Activated CD4-positive, alpha-beta T cell treated with anti-CD3 and anti-CD28 coated beads, Interleukin-10, Interleukin-2, amounts not matched to agents 100 ng/mL and 50 ng/mL, durations not matched to agents 16 hours and 8 hours (primary cell): ENCODE data around the gene SMC3.
A peak's percentile ranks its signal among the peaks of the same experiment; 100 is the strongest.
"Not testable (repeated sequence)": the region's sequence is repeated elsewhere in the genome, so short reads cannot be mapped to it uniquely, and the experiment has no call there.

Source experiments
- DNase-seq: peaks from one replicate; pipeline ENCODE4 v3.0.0-alpha.2; 2020

The SMC3 gene

DNA sequence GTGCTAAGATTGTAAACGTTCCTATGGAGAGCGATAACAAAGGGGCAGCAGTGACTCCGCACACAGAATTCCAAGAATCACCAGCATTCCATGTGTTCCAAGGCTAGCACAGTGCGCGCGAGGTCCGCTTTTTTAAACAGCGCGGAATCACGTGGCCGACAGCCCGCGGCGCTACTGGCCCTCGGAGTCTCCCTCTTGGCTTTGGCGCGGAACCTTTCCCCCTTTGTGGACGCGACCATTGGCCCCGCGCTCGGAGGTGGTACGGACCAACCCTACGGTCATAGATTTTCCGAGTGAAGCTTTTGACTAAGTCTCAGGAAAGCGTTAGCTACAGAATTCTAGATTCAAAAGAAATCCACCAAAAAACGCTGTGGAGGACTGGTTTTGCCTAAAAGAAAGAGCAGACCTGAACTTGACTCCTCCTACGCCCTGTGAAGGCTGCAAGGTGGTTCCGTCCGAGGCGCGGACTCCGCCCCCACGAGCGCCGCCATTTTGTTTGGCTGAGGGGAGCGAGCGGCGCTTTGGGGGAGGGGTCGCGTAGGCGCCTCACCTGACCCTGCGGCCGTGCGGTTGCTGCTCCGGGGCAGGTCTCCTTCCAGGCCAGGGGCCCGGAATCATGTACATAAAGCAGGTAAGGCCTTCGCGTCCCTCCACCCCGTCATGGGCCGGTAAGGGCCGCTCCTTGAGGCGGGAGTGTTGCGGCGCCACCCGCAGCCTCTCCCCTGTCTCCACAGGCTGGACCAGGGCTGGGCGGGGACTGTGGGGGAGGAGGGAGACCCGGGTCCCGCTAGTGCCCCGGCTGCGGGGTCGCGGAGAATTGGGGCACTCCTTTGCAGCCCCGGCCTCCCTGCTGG is at the start of gene SMC3:
TSS of gene SMC3 (plus strand) at position 495 of the 854 bp plus-strand sequence. CDS start at position 617, 122 bp downstream.
- DNase-seq, result peak; percentile 93

DNA sequence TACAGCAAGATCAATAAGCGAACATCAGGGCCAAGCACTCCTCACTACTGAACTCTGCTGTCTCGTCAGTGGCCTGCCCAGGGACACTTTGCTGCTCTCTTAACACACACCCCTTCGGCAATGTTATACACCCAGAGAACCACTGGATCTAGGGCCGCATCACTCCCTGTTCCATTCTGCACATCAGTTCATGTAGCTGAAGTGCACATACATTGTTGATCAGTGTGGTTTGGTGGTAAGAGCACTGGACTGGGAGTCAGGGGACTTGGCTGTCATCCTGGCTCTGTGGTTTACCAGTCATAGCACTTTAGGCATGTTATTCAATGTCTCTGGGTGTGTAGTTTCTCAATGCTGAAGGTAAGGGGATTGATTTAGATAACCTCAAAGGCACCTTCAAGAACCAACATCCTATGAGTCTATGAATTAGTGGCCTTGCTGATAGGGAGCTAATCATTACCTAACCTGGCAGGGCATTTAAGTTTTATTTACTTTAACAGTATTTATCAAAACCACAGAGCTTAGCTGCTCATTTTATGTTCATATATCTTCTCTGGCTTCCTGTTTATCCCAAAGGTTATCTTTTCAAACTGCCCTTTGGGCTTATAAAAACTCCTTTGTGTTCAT is 45.0 kb upstream of the SMC3 start:
- peak; percentile 68 for DNase-seq

- DNase-seq, result no peak
Measured at GRCh38 chr10:110523736-110524135, 43.8 kb upstream of the SMC3 start.

- no peak for DNase-seq
Measured at GRCh38 chr10:110524179-110524858, 43.2 kb upstream of the SMC3 start.

GRCh38 chr10:110524859-110525232 is 42.6 kb upstream of the SMC3 start:
- no peak for DNase-seq

GRCh38 chr10:110525349-110526260 is 41.9 kb upstream of the SMC3 start:
- DNase-seq, result no peak

GRCh38 chr10:110527731-110528171 is 39.7 kb upstream of the SMC3 start:
- DNase-seq, result no peak

GRCh38 chr10:110528224-110528996 is 39.1 kb upstream of the SMC3 start:
- DNase-seq, result no peak

GRCh38 chr10:110528997-110529524 is 38.4 kb upstream of the SMC3 start:
- peak; percentile 77 for DNase-seq

DNA sequence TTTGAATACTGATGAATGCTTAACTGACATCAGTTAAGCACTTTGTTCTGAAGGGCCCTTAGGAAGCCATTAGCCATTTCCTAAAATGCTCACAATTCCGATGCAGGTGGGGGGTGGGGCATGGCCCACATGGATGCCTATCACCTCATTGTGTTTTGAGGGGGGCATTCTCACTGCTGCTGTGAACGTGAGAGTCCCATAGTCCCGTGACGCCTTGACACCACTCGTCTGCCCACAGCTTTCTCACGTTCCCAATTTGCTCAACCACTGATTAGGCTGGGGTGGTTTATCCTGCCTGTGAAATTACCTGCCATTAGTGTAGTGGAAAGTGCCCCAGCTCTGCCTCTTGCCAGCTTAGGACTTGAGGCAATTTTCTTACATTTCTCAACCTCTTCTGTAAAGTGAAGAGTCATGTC is 37.9 kb upstream of the SMC3 start:
- peak; percentile 31 for DNase-seq

DNA sequence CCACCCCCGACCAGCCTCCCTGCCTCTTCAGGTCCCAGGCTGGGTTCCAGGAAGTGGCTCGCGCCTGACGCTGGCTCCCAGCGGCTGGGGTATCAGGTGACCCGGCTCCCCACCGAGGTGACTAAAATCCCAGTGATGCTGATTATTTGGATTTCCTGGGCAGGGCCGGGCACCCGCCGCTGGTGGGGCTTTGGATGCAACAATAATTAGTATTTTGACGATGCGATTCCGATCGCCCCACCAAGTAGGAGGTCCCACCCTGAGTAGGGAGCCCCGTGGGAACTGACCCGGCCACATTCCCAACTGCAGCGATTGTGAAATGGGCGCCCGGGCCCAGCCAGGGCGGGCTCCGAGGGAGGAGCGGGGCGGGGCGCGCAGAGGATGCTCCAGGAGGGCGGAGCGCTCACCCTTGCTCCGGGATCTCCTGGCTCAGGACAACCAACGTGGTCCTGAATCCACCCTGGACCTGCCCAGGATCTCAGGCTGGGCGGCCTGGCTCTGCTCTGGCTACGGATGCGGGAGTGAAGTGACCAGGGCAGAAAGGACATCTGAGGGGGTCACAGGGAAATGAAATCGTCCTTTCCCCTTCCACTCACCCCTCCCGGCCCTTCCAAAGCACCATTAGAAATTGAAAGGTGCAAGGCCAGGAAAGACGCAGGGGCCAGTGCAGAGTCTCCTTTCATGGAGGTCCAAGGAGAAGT is 37.2 kb upstream of the SMC3 start:
- peak; percentile 49 for DNase-seq

DNA sequence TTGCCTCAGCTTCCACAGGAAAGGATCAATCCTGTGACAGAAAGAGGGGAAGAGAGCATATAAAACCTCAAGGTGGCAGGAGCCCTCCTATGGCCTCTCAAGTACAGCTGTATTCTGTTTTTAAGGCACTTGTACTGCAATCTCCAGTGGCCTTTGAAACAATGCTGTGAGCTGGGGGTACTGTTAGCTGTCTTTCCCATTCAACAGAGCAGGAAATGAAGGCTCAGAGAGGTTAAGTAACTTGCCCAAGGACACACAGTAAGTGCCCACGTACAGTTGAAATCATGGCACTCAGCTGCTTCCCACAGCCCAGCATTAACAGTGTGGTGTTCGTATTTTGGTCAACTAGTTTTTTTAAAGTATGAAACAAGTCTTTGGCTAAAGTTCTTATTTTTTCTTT is 35.8 kb upstream of the SMC3 start:
- no peak for DNase-seq

- DNase-seq, result not testable (repeated sequence)
Measured at GRCh38 chr10:110532628-110533027, 34.9 kb upstream of the SMC3 start.

DNA sequence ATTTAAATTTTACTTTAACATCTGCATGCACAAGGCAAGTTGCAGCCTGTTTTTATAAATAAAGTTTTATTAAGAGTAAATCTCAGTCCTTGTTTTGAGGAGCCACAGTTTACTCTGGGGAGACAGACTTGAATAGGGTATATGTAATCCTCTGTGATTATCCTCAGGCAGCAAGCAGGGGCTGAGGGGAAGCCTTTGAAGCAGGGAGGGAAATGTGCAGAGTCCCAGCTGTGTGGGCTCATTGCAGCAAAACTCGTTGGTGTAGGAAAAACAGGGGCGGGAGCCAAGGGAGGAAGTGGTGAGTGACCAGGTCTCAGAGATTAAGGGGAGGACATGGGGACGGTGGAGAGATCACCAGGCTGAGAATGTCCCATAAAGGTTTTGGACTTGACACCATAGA is 34.3 kb upstream of the SMC3 start:
- no peak for DNase-seq

DNA sequence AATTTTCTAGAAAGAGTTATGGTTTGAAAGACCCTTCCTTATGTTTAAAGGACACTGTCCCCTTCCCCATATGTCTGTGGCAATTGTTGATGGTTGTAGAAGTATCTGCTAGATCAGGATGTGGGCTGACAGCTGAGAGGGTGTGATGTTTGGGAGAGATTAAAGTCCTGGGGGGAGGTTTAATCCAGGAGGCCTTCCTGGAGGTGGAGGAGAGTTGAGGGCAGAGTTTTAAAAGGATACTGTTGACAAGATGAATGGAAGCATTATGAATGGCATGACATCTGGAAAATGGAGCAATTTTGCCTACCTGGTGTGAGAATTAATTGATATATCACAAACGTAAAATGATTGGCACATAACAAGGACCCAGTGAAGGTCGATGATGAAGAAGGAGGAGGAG is 32.9 kb upstream of the SMC3 start:
- DNase-seq, result no peak

DNA sequence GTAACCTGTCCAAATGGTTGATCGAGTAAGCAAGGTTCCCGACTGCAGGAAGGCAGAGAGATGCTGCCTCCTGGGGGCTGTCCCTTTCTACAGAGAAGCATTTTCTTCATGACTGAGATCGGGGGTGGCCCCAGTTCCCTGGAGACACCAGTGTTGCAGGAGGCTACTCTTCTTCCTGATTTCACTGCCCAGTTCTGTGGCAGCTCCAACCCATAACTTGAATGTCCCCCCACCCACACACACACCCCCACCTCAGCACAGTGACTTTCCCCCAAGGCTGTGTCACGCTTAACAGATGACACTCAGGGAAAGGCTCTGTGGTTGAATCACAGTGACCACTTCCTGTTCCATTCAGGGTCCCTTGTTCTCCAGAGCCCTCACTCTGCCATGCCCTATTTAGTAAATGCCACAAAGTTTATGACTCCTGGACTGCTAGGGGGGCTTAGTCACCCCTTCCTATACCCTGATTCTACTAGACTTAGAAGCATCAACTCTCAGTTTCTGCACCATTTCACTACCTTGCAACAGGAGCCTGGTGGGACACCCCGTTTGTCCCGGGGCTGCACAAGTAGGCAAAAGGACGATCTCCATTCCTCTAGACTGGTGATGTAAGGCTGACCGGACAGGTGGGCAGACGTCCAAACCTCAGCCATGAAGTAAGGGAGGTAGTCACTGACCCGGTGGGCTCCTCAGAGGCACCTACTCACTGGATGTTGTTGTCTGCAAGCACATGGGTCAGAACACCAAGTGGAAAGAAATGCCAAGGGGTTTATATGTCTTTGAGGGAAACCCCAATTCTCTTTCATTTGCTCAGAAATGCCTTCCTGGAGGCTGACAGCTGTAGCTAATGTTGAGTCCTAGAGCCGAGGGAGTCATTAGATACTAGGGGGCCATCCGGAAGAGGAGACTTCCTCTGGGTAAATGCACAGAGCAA is 31.3 kb upstream of the SMC3 start:
- DNase-seq, result peak; percentile 81

GRCh38 chr10:110539091-110539490 is 28.4 kb upstream of the SMC3 start:
- no peak for DNase-seq

DNA sequence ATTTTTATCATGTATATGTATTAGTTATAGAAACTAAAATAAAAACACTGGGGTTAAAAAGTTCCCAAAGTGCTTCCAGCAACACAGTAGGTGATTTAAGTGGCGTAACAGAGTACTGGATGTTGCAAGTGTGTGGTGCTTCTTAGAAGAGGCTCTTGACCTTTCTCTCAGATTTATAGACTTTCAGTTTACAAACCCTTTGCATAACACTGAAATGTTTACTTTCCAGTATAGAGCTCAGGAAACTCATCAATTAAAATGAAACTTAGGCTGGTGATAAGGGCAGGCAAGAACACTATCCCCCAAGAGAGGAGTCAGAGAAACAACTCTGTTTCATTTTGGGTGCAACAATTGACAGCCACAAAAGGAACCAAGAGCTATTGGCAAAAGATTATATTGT is 27.5 kb upstream of the SMC3 start:
- DNase-seq, result no peak

- DNase-seq, result no peak
Measured at GRCh38 chr10:110544958-110545537, 22.4 kb upstream of the SMC3 start.
